Prostate gland (tissue), 2 donors: Measurements from ENCODE around the gene TROAP. TPM values are rescaled to one million over a fixed set of nuclear protein-coding genes. Genes with fewer than 3 reads are reported as not detected.

Source experiments
- DNase-seq: peaks from one replicate; pipeline ENCODE4 v3.0.0-alpha.2; 2019; ENCODE audit warnings: low spot score
- H3K27ac ChIP-seq, 2 donors: fragments of 200-600 bp; sonication (generic); 2 replicates each; pipeline ENCODE4 v1.5.1; 2017 to 2019
- H3K27me3 ChIP-seq: fragments of 200-600 bp; sonication (generic); replicated peaks from 2 replicates; pipeline ENCODE4 v1.5.1; 2019; ENCODE audit not compliant: insufficient read depth
- H3K36me3 ChIP-seq, 2 donors: fragments of 200-600 bp; sonication (generic); 1 replicate in 1 of 2; 2 replicates in 1 of 2; pipeline versions ENCODE4 v1.5.1 to v1.8.1; 2017 to 2019
- H3K4me1 ChIP-seq: fragments of 200-600 bp; sonication (generic); replicated peaks from 2 replicates; pipeline ENCODE4 v1.5.1; 2019
- H3K4me3 ChIP-seq, 2 donors: fragments of 200-600 bp; sonication (generic); 2 replicates each; pipeline ENCODE4 v1.5.1; 2017 to 2019
- H3K9me3 ChIP-seq: fragments of 200-600 bp; sonication (generic); 2 replicates; pipeline ENCODE4 v1.5.1; 2017
- POLR2A ChIP-seq: fragments of 450-650 bp; IDR thresholded peaks from one replicate; pipeline ENCODE4 v1.6.1; 2016; ENCODE audit warnings: antibody characterized with exemption, mild to moderate bottlenecking
- POLR2AphosphoS5 ChIP-seq: sonication (generic); formaldehyde crosslinking; IDR thresholded peaks from one replicate; pipeline ENCODE4 v1.6.1; 2017; ENCODE audit warnings: antibody characterized with exemption
- WGBS: methylation state at CpG from one replicate; pipeline ENCODE4 v1.1.5; 2018; 5-methylcytosine and 5-hydroxymethylcytosine counted together
- intact Hi-C: fragments of 100-400 bp; cut with DNase I; formaldehyde crosslinking; loops from one replicate; pipeline ENCODE4 v1.14.2; 2022
- total RNA-seq, 2 donors: library from RNA; depleted of rRNA; stranded (reverse); fragments of >200 nt; gene quantifications; one replicate each; pipeline ENCODE4 v1.1.0, GENCODE V29; 2016
- TF ChIP-seq, protein P1 (sequence below), 4 experiments: fragments of 200-600 bp in 2 of 4; fragments of 450-650 bp in 2 of 4; sonication (generic) in 2 of 4; IDR thresholded peaks; 1 replicate in 3 of 4; 2 replicates in 1 of 4; pipeline ENCODE4 v1.5.1; 2016 to 2019; ENCODE audit warnings: antibody characterized with exemption in 4 of 4, mild to moderate bottlenecking in 2 of 4, moderate library complexity in 2 of 4

Gene TROAP
- total RNA-seq, 2 donors from 2014 or later, result 0.46 to 5.2 TPM

DNA sequence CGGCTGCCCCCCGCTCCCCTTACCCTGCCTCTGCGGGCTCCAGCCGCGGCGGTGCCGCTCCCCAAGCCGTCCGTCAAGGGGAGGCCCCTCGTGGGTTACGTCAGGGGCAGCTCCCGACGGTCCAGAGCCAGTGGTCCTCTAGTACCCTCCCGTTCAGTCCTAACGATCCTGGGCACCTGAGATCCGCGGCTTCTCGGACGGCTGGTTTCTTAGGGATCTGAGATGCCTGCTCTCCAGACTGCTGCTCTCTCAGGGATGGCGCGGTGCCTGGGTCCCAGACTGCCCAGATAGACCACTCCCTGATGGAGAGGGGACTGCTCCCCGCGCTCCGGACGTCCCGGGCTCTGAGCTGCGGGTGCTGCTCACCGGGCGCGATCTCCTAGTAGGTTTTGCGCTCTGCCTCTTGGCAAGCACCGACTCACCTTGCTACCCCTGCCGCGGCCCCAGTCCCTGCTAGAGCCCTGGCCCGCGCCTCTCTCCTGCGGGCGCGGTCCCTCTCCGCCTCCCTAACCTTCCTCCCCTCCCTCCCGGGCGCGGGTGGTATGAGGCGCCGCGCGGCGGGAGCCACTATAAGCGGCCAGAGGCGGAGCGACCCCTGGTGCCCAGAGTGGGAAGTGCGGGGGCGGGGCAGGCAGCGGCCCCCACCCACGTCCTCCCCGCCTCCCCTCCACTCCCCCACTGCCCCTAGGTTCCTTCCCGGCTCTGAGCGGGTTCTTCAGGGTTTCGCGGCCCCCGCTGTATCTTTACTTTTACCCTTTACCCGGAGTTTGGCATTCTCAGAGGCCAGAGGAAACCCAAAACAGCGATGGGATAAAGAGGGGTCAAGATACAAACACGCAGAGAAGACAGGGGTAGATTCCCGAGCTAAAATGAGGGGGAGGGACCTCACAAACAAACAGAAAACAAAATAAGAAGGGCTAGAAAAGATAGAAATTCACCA, 13.9 kb downstream of the TROAP start, which contains the start of gene C1QL4:
Gene C1QL4 (minus strand): TSS at position 544 of the 940 bp plus-strand sequence. CDS start 711 bp downstream, outside the sequence.
- no peaks in the 10 kb centered on the region for H3K4me1 ChIP-seq
- intact Hi-C loops, result no loop called here
- H3K27ac ChIP-seq, result no peak within 1 kb of the TSS
- 3% methylated on average over 48 of the region's 65 CpGs for WGBS
- H3K27me3 ChIP-seq, result peaks cover 12% of the 10 kb centered on the region
- TF ChIP-seq POLR2A, result no peak
- TF ChIP-seq POLR2AphosphoS5, result peak; percentile 53
- TF ChIP-seq, protein P1, sequence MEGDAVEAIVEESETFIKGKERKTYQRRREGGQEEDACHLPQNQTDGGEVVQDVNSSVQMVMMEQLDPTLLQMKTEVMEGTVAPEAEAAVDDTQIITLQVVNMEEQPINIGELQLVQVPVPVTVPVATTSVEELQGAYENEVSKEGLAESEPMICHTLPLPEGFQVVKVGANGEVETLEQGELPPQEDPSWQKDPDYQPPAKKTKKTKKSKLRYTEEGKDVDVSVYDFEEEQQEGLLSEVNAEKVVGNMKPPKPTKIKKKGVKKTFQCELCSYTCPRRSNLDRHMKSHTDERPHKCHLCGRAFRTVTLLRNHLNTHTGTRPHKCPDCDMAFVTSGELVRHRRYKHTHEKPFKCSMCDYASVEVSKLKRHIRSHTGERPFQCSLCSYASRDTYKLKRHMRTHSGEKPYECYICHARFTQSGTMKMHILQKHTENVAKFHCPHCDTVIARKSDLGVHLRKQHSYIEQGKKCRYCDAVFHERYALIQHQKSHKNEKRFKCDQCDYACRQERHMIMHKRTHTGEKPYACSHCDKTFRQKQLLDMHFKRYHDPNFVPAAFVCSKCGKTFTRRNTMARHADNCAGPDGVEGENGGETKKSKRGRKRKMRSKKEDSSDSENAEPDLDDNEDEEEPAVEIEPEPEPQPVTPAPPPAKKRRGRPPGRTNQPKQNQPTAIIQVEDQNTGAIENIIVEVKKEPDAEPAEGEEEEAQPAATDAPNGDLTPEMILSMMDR (IDR thresholded peaks at IDR 0.05), result peak; percentile 71 to 96 (median 79)
- H3K9me3 ChIP-seq, result no peaks in the 10 kb centered on the region
- H3K36me3 ChIP-seq, result no peaks in the 10 kb centered on the region
- H3K4me3 ChIP-seq, result peak within 1 kb of the TSS in 1 of 2 donors; percentile 8
- peak; percentile 73 for DNase-seq

DNA sequence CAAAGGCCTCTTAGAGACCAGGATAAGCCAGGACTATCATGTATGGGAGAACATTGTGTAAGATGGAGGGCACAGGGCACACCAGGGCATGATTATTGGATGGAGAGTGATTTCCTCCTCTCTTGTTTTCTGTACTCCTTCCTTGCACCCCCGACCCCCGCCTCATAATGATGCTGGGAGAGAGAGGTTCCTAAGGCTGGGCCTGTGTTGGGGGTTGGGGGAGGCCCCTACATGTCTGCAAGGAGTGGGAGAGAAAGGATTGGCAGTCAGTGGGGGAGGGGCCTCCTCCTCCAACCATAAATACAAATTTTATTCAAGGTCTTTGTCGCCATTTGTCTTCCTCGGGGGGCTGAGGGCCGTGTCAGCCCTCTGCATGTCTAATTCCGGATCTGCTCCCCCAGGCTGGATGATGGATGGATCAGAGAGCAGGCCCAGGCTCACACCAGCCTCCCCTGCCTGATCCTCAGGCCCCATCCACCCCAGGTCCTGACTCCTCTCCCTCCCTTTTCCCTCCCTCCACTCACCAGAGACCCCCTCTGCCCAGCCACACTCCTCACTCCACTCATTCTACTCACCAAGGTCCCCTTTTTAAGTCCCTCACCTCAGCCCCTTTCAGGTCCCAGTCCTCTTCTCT, 15.9 kb downstream of the TROAP start:
- H3K4me3 ChIP-seq, result no peak overlapping the region
- no peaks in the 10 kb centered on the region for H3K9me3 ChIP-seq
- DNase-seq, result no peak
- 93% methylated on average over 6 of the region's 6 CpGs for WGBS
- peaks cover 4% of the 10 kb centered on the region for H3K4me1 ChIP-seq
- intact Hi-C loops, result no loop called here
- H3K27ac ChIP-seq, result no peak overlapping the region
- TF ChIP-seq, protein P1 (IDR thresholded peaks at IDR 0.05), result no peak
- no peak for TF ChIP-seq POLR2A
- no peak for TF ChIP-seq POLR2AphosphoS5
- H3K27me3 ChIP-seq, result peaks cover 10% of the 10 kb centered on the region
- no peaks in the 10 kb centered on the region for H3K36me3 ChIP-seq

DNA sequence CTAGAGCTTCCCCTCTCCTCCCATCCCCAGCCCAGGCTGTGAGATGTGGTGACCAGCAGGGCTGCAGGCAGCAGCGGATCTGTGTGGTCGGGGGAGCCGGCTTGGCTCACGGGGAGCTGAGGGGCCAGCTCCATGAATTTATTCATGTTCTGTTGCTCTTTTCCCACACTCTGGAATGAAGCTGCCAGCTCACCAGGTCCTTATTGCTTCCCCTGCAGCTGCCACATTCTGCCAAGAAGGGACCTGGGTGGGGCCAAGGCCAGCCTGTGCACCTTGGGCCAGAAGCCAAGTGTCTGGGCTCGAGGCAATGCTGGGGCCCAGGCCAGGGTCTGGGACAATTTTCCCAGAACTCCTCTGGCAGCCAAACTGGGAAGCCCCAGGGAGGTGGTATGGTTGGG, 16.4 kb downstream of the TROAP start:
- no peaks in the 10 kb centered on the region for H3K36me3 ChIP-seq
- TF ChIP-seq POLR2AphosphoS5, result no peak
- TF ChIP-seq, protein P1 (IDR thresholded peaks at IDR 0.05), result no peak
- TF ChIP-seq POLR2A, result no peak
- no peak for DNase-seq
- H3K4me3 ChIP-seq, result no peak overlapping the region
- peaks cover 4% of the 10 kb centered on the region for H3K4me1 ChIP-seq
- intact Hi-C loops, result no loop called here
- no peaks in the 10 kb centered on the region for H3K9me3 ChIP-seq
- WGBS, result 60% methylated on average over 5 of the region's 5 CpGs
- peaks cover 10% of the 10 kb centered on the region for H3K27me3 ChIP-seq
- no peak overlapping the region for H3K27ac ChIP-seq

DNA sequence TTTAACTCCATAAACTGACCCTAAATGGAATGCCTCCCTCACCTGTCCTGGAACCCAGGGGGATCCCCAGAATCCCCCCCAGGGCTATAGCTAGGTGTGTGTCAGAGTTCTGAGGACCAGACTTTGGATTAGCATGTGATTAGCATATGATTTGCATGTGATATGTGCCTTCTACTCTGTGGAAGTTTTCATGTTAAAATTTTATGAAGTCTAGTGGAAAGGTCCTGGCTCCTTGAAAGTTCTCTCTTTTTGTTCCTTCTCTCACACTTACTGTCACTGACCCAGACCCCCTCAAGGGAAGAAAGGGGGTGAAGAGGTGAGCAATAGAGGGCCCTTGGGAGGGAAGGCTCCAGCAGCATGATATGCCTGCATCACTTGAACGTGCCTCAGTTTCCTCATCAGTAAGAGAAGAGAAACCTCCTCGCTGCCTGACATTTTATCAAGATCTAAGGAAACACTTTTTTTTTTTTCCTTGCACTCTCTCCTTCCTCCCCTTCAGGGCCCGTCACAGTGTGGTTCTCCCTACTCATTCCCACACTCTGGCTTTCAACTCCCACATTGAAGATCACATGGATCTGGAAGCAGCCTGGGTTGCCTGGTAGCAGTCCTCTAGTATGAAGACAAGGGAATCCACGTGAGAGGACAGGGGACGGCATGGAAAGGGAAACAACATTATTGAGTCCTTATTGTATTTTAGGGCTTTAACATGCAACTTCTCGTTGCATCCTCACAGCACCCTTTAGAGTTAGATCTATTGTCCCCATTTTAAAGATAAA, 17.2 kb downstream of the TROAP start:
- H3K4me3 ChIP-seq, result no peak overlapping the region
- H3K36me3 ChIP-seq, result no peaks in the 10 kb centered on the region
- 75% methylated on average over 6 of the region's 6 CpGs for WGBS
- no peak overlapping the region for H3K27ac ChIP-seq
- no peaks in the 10 kb centered on the region for H3K9me3 ChIP-seq
- no peak for DNase-seq
- intact Hi-C loops, result no loop called here
- H3K27me3 ChIP-seq, result peaks cover 13% of the 10 kb centered on the region
- TF ChIP-seq POLR2AphosphoS5 (no peak), POLR2A (no peak)
- TF ChIP-seq, protein P1 (IDR thresholded peaks at IDR 0.05), result no peak
- H3K4me1 ChIP-seq, result peaks cover 8% of the 10 kb centered on the region
